Astrocyte of the spinal cord (primary cell): ENCODE results near the gene AIRE.
A peak's percentile ranks its signal among the peaks of the same experiment; 100 is the strongest.

Experiments
- DNase-seq: peaks from one replicate; pipeline ENCODE4 v3.0.0; 2011; ENCODE audit warnings: low read depth, low spot score
- H3K4me3 ChIP-seq: 2 replicates; pipeline ENCODE4 v1.5.1; 2011; ENCODE audit warnings: low read depth, mild to moderate bottlenecking, low read length, moderate library complexity
- in situ Hi-C: cut with HindIII; loops from 2 replicates; pipeline ENCODE4 v1.10.0; 2017; ENCODE audit warnings: low sequenced_read_pairs
- TF ChIP-seq, protein P1 (sequence below): IDR thresholded peaks from 2 replicates; pipeline ENCODE4 v1.5.1; 2012; ENCODE audit warnings: low read depth, mild to moderate bottlenecking, low read length, inconsistent platforms

AIRE gene

DNA sequence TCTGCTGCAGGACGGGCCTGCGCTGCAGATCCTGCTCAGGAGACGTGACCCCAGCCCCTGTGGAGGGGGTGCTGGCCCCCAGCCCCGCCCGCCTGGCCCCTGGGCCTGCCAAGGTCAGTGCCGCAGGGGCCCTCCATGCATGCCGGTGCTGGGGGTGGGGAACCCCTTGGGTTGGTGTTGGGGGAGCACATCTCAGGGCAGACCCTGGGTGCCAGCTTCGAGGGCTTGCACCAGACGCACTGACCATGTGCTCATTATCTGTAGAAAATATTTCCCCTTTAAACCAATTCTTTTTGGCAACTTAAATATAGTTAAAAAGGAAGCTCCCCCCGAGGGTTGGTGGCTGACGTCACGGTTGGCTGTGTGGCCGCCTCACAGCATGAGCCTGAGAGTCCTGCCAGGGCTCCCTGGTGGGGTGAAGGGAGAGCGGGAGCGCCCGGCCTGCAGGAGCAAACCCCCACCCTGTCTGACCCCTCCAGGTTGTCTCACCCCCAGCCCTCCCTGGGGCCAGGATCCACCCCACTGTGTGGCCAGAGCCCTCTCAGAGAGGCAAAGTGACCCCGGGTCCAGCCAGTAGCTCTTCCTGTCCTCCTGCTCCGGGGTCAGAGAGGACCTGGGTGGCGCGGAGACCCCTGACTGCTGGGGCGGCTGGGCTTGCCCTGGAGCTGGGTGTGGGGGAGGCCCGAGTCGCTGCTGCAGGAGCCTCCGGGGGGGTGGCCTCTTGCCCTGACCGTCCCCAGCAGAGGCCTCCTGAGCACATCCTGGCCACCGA lies 8.9 kb downstream of the AIRE start:
- no peak overlapping the region for H3K4me3 ChIP-seq
- TF ChIP-seq, protein P1, sequence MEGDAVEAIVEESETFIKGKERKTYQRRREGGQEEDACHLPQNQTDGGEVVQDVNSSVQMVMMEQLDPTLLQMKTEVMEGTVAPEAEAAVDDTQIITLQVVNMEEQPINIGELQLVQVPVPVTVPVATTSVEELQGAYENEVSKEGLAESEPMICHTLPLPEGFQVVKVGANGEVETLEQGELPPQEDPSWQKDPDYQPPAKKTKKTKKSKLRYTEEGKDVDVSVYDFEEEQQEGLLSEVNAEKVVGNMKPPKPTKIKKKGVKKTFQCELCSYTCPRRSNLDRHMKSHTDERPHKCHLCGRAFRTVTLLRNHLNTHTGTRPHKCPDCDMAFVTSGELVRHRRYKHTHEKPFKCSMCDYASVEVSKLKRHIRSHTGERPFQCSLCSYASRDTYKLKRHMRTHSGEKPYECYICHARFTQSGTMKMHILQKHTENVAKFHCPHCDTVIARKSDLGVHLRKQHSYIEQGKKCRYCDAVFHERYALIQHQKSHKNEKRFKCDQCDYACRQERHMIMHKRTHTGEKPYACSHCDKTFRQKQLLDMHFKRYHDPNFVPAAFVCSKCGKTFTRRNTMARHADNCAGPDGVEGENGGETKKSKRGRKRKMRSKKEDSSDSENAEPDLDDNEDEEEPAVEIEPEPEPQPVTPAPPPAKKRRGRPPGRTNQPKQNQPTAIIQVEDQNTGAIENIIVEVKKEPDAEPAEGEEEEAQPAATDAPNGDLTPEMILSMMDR: no peak
- DNase-seq: peak; percentile 25
- in situ Hi-C loops: no loop called here

DNA sequence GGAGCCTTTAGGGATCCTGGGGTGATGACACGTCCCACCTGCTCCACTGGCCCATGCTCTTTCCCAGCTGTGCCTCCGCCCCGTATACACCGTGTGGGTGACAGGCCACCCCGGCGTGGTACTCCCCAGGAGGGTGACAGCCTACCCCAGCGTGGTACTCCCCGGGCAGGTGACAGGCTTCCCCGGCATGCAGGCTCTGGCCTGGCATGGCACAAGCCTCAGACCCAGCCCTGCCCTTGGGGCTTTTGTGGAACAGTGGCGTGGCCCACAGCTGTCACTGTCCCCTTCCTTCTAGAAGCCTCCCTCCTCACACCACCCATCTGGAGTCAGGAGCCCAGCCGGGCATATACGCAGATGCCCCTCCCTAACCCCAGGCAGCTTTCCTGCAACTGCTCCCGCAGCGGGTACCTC lies 9.5 kb downstream of the AIRE start:
- H3K4me3 ChIP-seq: no peak overlapping the region
- TF ChIP-seq, protein P1: no peak
- in situ Hi-C loops: no loop called here
- DNase-seq: no peak

DNA sequence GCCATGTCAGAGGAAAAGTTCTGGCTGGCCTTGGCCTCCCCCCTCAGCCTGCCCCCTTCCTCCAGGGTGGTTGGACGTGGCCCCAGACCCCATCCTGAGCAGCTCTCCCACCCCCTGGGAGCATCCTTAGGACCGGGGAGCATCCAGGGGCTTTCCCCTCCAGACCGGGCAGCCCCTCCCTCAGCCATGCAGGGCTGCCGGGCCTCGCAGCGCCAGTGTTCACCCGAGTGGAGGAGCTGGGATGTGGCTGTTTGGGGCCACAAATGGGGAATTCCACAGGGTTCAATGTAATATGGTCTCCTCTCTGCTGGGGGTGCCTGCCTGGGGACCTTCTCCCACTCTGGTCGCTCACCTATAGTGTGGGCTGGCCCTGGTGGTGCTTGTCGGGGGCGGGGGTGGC lies 10.0 kb downstream of the AIRE start:
- TF ChIP-seq, protein P1: no peak
- in situ Hi-C loops: no loop called here
- H3K4me3 ChIP-seq: no peak overlapping the region
- no peak for DNase-seq

DNA sequence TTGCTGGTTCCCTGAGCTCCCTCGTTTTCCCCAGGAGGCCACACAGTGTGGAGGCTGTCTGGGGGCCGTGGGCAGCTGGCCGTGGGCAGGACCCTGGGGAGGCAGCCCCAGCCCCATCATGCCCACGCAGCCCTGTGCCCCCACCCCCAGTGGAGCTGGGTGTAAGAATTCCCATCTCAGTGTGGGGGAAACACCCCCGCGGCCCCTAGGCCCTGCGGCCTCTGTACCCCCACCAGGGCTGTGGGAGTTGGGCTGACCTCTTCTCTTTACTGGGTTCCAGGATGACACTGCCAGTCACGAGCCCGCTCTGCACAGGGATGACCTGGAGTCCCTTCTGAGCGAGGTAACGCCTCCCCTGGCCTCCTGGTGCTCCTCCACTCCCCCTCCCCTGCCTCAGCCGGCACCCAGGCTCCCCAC lies 10.4 kb downstream of the AIRE start:
- DNase-seq: no peak
- no peak overlapping the region for H3K4me3 ChIP-seq
- TF ChIP-seq, protein P1: no peak
- in situ Hi-C loops: no loop called here

DNA sequence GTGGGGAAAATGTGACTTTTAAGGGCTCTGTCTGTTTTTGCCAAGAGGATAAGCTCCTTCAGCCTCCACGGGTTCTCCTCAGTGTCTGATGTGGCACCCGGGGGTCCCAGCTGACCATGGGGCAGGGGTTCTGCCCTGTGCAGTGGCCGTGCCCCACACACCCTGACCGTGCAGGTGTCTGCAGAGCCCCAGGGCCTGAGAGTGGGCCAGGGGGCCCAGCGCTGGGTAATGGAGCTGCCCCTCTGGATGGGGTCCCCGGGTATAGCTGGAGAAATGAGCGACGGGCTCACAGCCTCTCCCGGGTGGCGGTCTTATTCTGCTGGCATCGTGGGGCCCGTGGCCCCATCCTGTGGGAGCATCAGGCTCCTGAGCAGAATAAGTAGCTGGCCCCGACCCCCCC lies 11.2 kb downstream of the AIRE start:
- no peak overlapping the region for H3K4me3 ChIP-seq
- DNase-seq: no peak
- TF ChIP-seq, protein P1: no peak
- in situ Hi-C loops: no loop called here

DNA sequence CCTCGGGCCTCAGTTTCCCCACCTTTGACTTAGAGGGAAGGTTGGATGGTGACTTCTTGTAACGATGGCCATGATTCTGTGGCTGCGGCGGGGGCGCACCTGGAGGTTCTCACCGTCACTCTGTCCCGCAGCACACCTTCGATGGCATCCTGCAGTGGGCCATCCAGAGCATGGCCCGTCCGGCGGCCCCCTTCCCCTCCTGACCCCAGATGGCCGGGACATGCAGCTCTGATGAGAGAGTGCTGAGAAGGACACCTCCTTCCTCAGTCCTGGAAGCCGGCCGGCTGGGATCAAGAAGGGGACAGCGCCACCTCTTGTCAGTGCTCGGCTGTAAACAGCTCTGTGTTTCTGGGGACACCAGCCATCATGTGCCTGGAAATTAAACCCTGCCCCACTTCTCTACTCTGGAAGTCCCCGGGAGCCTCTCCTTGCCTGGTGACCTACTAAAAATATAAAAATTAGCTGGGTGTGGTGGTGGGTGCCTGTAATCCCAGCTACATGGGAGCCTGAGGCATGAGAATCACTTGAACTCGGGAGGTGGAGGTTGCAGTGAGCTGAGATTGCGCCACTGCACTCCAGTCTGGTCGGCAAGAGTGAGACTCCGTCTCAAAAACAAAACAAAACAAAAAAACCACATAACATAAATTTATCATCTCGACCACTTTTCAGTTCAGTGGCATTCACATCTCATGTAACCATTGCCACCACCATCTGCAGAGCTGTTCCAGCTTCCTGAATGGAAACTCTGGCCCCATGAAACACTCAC lies 12.0 kb downstream of the AIRE start:
- DNase-seq: peak; percentile 74
- no peak overlapping the region for H3K4me3 ChIP-seq
- TF ChIP-seq, protein P1: peak; percentile 88
- in situ Hi-C loops: no loop called here
